CD4-positive, alpha-beta T cell treated with Interleukin-4 for 1 hour (primary cell): ENCODE measurements around the gene SLC22A1.

ENCODE experiments used
- DNase-seq, 2 donors: peaks; one replicate each; pipeline ENCODE4 v3.0.0-alpha.2; 2020 to 2022

The SLC22A1 gene

GRCh38 chr6:160178271-160178670, 56.7 kb downstream of the SLC22A1 start:
- no peak for DNase-seq

GRCh38 chr6:160180706-160181105, 59.1 kb downstream of the SLC22A1 start:
- no peak for DNase-seq

GRCh38 chr6:160188773-160189172, 67.2 kb downstream of the SLC22A1 start:
- no peak for DNase-seq

GRCh38 chr6:160190081-160190480, 68.5 kb downstream of the SLC22A1 start:
- DNase-seq: no peak

GRCh38 chr6:160190973-160191372, 69.4 kb downstream of the SLC22A1 start:
- DNase-seq: no peak

- no peak for DNase-seq
Observed at GRCh38 chr6:160192840-160193239, 71.2 kb downstream of the SLC22A1 start.

- DNase-seq: no peak
Observed at GRCh38 chr6:160194808-160195207, 73.2 kb downstream of the SLC22A1 start.

GRCh38 chr6:160197662-160198061, 76.0 kb downstream of the SLC22A1 start:
- DNase-seq: no peak

- no peak for DNase-seq
Observed at GRCh38 chr6:160198606-160199211, 77.1 kb downstream of the SLC22A1 start.

- DNase-seq: no peak
Observed at GRCh38 chr6:160201061-160201460, 79.4 kb downstream of the SLC22A1 start.

GRCh38 chr6:160202411-160202810, 80.8 kb downstream of the SLC22A1 start:
- DNase-seq: no peak

GRCh38 chr6:160203076-160203475, 81.5 kb downstream of the SLC22A1 start:
- DNase-seq: no peak

- DNase-seq: no peak
Observed at GRCh38 chr6:160203522-160203921, 81.9 kb downstream of the SLC22A1 start.

GRCh38 chr6:160203953-160204352, 82.3 kb downstream of the SLC22A1 start:
- DNase-seq: no peak

- DNase-seq: no peak
Observed at GRCh38 chr6:160204710-160205109, 83.1 kb downstream of the SLC22A1 start.

- no peak for DNase-seq
Observed at GRCh38 chr6:160207618-160208017, 86.0 kb downstream of the SLC22A1 start.
